Neural progenitor cell (in vitro differentiated cells): ENCODE results near the gene CNTNAP2.

ENCODE experiments used
- EZH2 ChIP-seq: fragments of 200-600 bp; sonication (generic); IDR thresholded peaks from 2 replicates; pipeline ENCODE4 v1.6.1; 2017; ENCODE audit warnings: antibody characterized with exemption, mild to moderate bottlenecking, moderate library complexity
- TF ChIP-seq, protein P1 (sequence below): fragments of 200-600 bp; sonication (generic); IDR thresholded peaks from 2 replicates; pipeline ENCODE4 v1.5.1; 2017; ENCODE audit warnings: antibody characterized with exemption, mild to moderate bottlenecking

GRCh38 chr7:146740039-146740438, 623.4 kb downstream of the CNTNAP2 start:
- TF ChIP-seq, protein P1, sequence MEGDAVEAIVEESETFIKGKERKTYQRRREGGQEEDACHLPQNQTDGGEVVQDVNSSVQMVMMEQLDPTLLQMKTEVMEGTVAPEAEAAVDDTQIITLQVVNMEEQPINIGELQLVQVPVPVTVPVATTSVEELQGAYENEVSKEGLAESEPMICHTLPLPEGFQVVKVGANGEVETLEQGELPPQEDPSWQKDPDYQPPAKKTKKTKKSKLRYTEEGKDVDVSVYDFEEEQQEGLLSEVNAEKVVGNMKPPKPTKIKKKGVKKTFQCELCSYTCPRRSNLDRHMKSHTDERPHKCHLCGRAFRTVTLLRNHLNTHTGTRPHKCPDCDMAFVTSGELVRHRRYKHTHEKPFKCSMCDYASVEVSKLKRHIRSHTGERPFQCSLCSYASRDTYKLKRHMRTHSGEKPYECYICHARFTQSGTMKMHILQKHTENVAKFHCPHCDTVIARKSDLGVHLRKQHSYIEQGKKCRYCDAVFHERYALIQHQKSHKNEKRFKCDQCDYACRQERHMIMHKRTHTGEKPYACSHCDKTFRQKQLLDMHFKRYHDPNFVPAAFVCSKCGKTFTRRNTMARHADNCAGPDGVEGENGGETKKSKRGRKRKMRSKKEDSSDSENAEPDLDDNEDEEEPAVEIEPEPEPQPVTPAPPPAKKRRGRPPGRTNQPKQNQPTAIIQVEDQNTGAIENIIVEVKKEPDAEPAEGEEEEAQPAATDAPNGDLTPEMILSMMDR, result no peak
- TF ChIP-seq EZH2, result no peak
